Immature natural killer cell (primary cell): Measurements from ENCODE around the gene AKR1B15. TPM values are rescaled to one million over a fixed set of nuclear protein-coding genes. Genes with fewer than 3 reads are reported as not detected.
"Not testable (repeated sequence)": the region's sequence is repeated elsewhere in the genome, so short reads cannot be mapped to it uniquely, and the experiment has no call there.

Experiments
- DNase-seq, 3 donors: peaks; one replicate each; pipeline ENCODE4 v3.0.0; 2022; ENCODE audit warnings: mixed read lengths in 1 of 3
- H3K27ac Mint-ChIP-seq, 6 donors: one replicate each; pipeline ENCODE4 v1.8.0; 2020; ENCODE audit warnings: mixed read lengths in 6 of 6, mild to moderate bottlenecking in 5 of 6, inconsistent platforms in 4 of 6, moderate library complexity in 3 of 6
- H3K27me3 Mint-ChIP-seq, 3 donors: one replicate each; pipeline ENCODE4 v1.8.0; 2020 to 2021; ENCODE audit warnings: low read depth in 3 of 3, mild to moderate bottlenecking in 3 of 3, mixed read lengths in 3 of 3, moderate library complexity in 3 of 3, inconsistent platforms in 1 of 3
- H3K36me3 Mint-ChIP-seq, 3 donors: one replicate each; pipeline ENCODE4 v1.8.0; 2020; ENCODE audit warnings: mixed read lengths in 3 of 3, inconsistent platforms in 2 of 3, mild to moderate bottlenecking in 2 of 3
- H3K4me1 Mint-ChIP-seq, 2 donors: one replicate each; pipeline ENCODE4 v1.8.0; 2020; ENCODE audit warnings: inconsistent platforms in 2 of 2, mild to moderate bottlenecking in 2 of 2, mixed read lengths in 2 of 2, moderate library complexity in 1 of 2
- H3K4me3 Mint-ChIP-seq, 5 donors: one replicate each; pipeline ENCODE4 v1.8.0; 2020; ENCODE audit warnings: mild to moderate bottlenecking in 5 of 5, mixed read lengths in 5 of 5, inconsistent platforms in 3 of 5, moderate library complexity in 3 of 5
- H3K9me3 Mint-ChIP-seq, 6 donors: one replicate each; pipeline ENCODE4 v1.8.0; 2020; ENCODE audit warnings: mild to moderate bottlenecking in 6 of 6, mixed read lengths in 6 of 6, inconsistent platforms in 4 of 6, moderate library complexity in 3 of 6
- polyA plus RNA-seq, 3 donors: library from polyadenylated mRNA; unstranded; fragments of 300-500 nt; fragmentation: Illumina TruSeq; gene quantifications; one replicate each; pipeline ENCODE4 v1.2.3, GENCODE V29; 2021

AKR1B15 gene
- polyA plus RNA-seq, 3 donors from 2014 or later: not detected

- H3K4me3 Mint-ChIP-seq, H3K27ac Mint-ChIP-seq, H3K27me3 Mint-ChIP-seq, H3K4me1 Mint-ChIP-seq, DNase-seq, H3K9me3 Mint-ChIP-seq, H3K36me3 Mint-ChIP-seq: not testable (repeated sequence)
These were observed 11.6 kb upstream of the AKR1B15 start for GRCh38 chr7:134537273-134537781.

- H3K4me3 Mint-ChIP-seq: no peak overlapping the region
- no peaks in the 10 kb centered on the region for H3K36me3 Mint-ChIP-seq
- peaks cover 2 to 3% (median 2%) of the 10 kb centered on the region in 3 donors for H3K27me3 Mint-ChIP-seq
- no peak for DNase-seq
- H3K4me1 Mint-ChIP-seq: no peaks in the 10 kb centered on the region
- H3K27ac Mint-ChIP-seq: no peak overlapping the region
- H3K9me3 Mint-ChIP-seq: no peaks in the 10 kb centered on the region
These were observed 9.4 kb upstream of the AKR1B15 start for GRCh38 chr7:134539380-134540004.

- not testable (repeated sequence) for DNase-seq, H3K4me3 Mint-ChIP-seq, H3K36me3 Mint-ChIP-seq, H3K4me1 Mint-ChIP-seq, H3K27ac Mint-ChIP-seq, H3K27me3 Mint-ChIP-seq, H3K9me3 Mint-ChIP-seq
These were observed 7.3 kb upstream of the AKR1B15 start for GRCh38 chr7:134541501-134542194.

GRCh38 chr7:134542195-134542771 is 6.6 kb upstream of the AKR1B15 start:
- H3K27me3 Mint-ChIP-seq: peaks cover 3 to 5% (median 5%) of the 10 kb centered on the region in 3 donors
- H3K9me3 Mint-ChIP-seq: no peaks in the 10 kb centered on the region
- DNase-seq: no peak
- H3K36me3 Mint-ChIP-seq: no peaks in the 10 kb centered on the region
- no peaks in the 10 kb centered on the region for H3K4me1 Mint-ChIP-seq
- H3K4me3 Mint-ChIP-seq: no peak overlapping the region
- no peak overlapping the region for H3K27ac Mint-ChIP-seq

- Mint-ChIP-seq H3K27ac (no peak overlapping the region), H3K4me1 (peaks cover 0 to 2% of the 10 kb centered on the region in 2 donors), H3K27me3 (peaks cover 6 to 8% (median 7%) of the 10 kb centered on the region in 3 donors)
These were observed 3.5 kb upstream of the AKR1B15 start for GRCh38 chr7:134545380-134545779.

GRCh38 chr7:134545918-134546317 is 3.0 kb upstream of the AKR1B15 start:
- no peak overlapping the region for H3K4me3 Mint-ChIP-seq
- peaks cover 6 to 8% (median 7%) of the 10 kb centered on the region in 3 donors for H3K27me3 Mint-ChIP-seq
- no peaks in the 10 kb centered on the region for H3K9me3 Mint-ChIP-seq
- no peak for DNase-seq
- H3K27ac Mint-ChIP-seq: no peak overlapping the region
- H3K4me1 Mint-ChIP-seq: peaks cover 0 to 2% of the 10 kb centered on the region in 2 donors
- H3K36me3 Mint-ChIP-seq: no peaks in the 10 kb centered on the region

More at GRCh38 chr7:134545380-134545779, 3.5 kb upstream of the AKR1B15 start:
- Mint-ChIP-seq H3K4me3 (no peak overlapping the region), H3K36me3 (no peaks in the 10 kb centered on the region), H3K9me3 (no peaks in the 10 kb centered on the region)
- DNase-seq: no peak

GRCh38 chr7:134546955-134547354 is 2.0 kb upstream of the AKR1B15 start:
- Mint-ChIP-seq H3K36me3 (no peaks in the 10 kb centered on the region), H3K9me3 (no peaks in the 10 kb centered on the region), H3K4me3 (no peak overlapping the region), H3K4me1 (peaks cover 0 to 2% of the 10 kb centered on the region in 2 donors), H3K27me3 (peaks cover 6 to 10% (median 9%) of the 10 kb centered on the region in 3 donors), H3K27ac (no peak overlapping the region)
- DNase-seq: no peak

GRCh38 chr7:134547397-134548054 is 1.4 kb upstream of the AKR1B15 start:
- Mint-ChIP-seq H3K9me3 (no peaks in the 10 kb centered on the region), H3K27ac (no peak overlapping the region), H3K36me3 (no peaks in the 10 kb centered on the region), H3K27me3 (peaks cover 8 to 14% (median 9%) of the 10 kb centered on the region in 3 donors), H3K4me1 (peaks cover 0 to 2% of the 10 kb centered on the region in 2 donors), H3K4me3 (no peak overlapping the region)
- peak; percentile 44 to 56 (median 48) for DNase-seq

GRCh38 chr7:134549366-134549765 is 456 bp downstream of the AKR1B15 start:
- H3K4me1 Mint-ChIP-seq: peaks cover 0 to 2% of the 10 kb centered on the region in 2 donors
- no peaks in the 10 kb centered on the region for H3K9me3 Mint-ChIP-seq
- no peaks in the 10 kb centered on the region for H3K36me3 Mint-ChIP-seq
- no peak overlapping the region for H3K27ac Mint-ChIP-seq
- no peak for DNase-seq
- peaks cover 8 to 14% (median 10%) of the 10 kb centered on the region in 3 donors for H3K27me3 Mint-ChIP-seq
- H3K4me3 Mint-ChIP-seq: no peak overlapping the region

- H3K27ac Mint-ChIP-seq: peak overlapping the region in 1 of 6 donors; percentile 67
- no peaks in the 10 kb centered on the region for H3K36me3 Mint-ChIP-seq
- H3K4me1 Mint-ChIP-seq: peaks cover 0 to 2% of the 10 kb centered on the region in 2 donors
- H3K4me3 Mint-ChIP-seq: no peak overlapping the region
- H3K9me3 Mint-ChIP-seq: no peaks in the 10 kb centered on the region
- no peak for DNase-seq
- peaks cover 5 to 10% (median 9%) of the 10 kb centered on the region in 3 donors for H3K27me3 Mint-ChIP-seq
These were observed 3.2 kb downstream of the AKR1B15 start for GRCh38 chr7:134552105-134552504.

- Mint-ChIP-seq H3K27ac (no peak overlapping the region), H3K36me3 (no peaks in the 10 kb centered on the region), H3K4me3 (no peak overlapping the region), H3K4me1 (no peaks in the 10 kb centered on the region), H3K9me3 (no peaks in the 10 kb centered on the region), H3K27me3 (peaks cover 3 to 8% (median 4%) of the 10 kb centered on the region in 3 donors)
- no peak for DNase-seq
These were observed 5.1 kb downstream of the AKR1B15 start for GRCh38 chr7:134553976-134554375.

- Mint-ChIP-seq H3K4me1 (no peaks in the 10 kb centered on the region), H3K27me3 (peaks cover 3 to 6% (median 4%) of the 10 kb centered on the region in 3 donors), H3K36me3 (no peaks in the 10 kb centered on the region), H3K9me3 (no peaks in the 10 kb centered on the region), H3K4me3 (no peak overlapping the region), H3K27ac (no peak overlapping the region)
- DNase-seq: no peak
These were observed 5.6 kb downstream of the AKR1B15 start for GRCh38 chr7:134554417-134554966.

- no peaks in the 10 kb centered on the region for H3K36me3 Mint-ChIP-seq
- H3K27me3 Mint-ChIP-seq: peaks cover 0 to 6% (median 4%) of the 10 kb centered on the region in 3 donors
- H3K9me3 Mint-ChIP-seq: peaks cover 0 to 4% (median 0%) of the 10 kb centered on the region in 6 donors
- DNase-seq: no peak
- no peak overlapping the region for H3K4me3 Mint-ChIP-seq
- no peak overlapping the region for H3K27ac Mint-ChIP-seq
- peaks cover 10% of the 10 kb centered on the region in 2 donors for H3K4me1 Mint-ChIP-seq
These were observed 8.5 kb downstream of the AKR1B15 start for GRCh38 chr7:134557391-134557790.
